GM19438 (cell line): ENCODE results near the gene PHRF1.
"Not testable (repeated sequence)": the region's sequence is repeated elsewhere in the genome, so short reads cannot be mapped to it uniquely, and the experiment has no call there.

Experiments used
- ATAC-seq: cut with Tn5 transposase; IDR thresholded peaks from one replicate; pipeline ENCODE4 v1.9.1; 2021; ENCODE audit warnings: low read depth; ENCODE audit not compliant: unreplicated experiment

The PHRF1 gene

DNA sequence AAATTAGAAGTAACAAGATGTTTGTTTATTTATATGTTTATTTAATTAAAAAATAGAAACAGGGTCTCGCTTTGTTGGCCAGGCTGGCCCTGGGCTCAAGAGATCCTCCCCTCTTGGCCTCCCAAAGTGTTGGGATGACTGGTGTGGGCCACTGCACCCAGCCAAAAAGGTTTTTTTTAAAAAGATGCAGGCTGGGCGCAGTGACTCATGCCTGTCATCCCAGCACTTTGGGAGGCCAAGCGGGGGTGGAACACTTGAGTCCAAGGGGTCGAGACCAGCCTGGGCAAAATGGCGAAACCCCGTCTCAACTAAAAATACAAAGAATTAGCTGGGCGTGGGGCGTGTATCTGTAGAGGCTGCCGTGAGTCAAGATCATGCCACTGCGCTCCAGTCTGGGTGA, 74.2 kb downstream of the PHRF1 start:
- no peak for ATAC-seq

DNA sequence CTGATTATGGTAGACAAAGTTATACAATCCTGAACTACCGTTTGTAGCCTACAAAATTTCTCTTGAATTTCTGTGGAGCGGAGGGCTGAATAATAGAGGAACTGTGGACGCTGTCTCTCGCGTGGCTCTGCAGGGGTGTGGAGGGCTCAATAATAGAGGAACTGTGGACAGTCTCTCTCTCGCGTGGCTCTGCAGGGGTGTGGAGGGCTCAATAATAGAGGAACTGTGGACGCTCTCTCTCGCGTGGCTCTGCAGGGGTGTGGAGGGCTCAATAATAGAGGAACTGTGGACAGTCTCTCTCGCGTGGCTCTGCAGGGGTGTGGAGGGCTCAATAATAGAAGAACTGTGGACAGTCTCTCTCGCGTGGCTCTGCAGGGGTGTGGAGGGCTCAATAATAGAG, 76.9 kb downstream of the PHRF1 start:
- ATAC-seq: not testable (repeated sequence)

DNA sequence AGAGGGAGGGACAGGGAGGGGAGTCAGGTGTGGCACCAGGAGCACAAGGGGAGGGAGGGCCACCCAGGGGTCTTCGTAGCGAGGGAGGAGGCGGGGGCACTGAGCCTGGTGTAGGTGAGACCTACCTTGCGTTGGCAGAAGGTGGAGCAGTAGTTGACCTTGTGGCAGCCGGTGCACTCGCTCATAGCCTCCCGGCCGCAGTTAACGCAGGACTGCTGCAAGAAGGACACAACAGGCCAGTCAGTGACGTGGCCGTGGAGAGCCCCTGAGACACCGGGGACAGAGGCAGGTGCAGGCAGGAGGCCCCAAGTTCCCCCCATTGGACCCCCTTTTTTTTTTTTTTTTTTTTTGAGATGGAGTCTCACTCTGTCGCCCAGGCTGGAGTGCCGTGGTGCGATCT, 77.6 kb downstream of the PHRF1 start:
- no peak for ATAC-seq

DNA sequence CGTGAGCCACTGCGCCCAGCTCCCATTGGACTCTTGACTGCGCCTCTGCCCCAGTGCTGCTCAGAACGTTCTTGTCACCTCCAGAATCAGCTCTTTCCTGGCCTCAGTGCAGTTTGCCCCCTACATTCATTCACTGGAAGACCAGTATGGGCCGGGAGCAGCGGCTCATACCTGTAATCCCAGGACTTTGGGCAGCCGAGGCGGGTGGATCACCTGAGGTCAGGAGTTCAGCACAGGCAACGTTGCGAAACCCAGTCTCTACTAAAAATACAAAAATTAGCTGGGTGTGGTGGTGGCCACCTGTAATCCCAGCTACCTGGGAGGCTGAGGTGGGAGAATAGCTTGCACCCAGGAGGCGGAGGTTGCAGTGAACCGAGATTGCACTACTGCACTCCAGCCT, 78.2 kb downstream of the PHRF1 start:
- not testable (repeated sequence) for ATAC-seq

DNA sequence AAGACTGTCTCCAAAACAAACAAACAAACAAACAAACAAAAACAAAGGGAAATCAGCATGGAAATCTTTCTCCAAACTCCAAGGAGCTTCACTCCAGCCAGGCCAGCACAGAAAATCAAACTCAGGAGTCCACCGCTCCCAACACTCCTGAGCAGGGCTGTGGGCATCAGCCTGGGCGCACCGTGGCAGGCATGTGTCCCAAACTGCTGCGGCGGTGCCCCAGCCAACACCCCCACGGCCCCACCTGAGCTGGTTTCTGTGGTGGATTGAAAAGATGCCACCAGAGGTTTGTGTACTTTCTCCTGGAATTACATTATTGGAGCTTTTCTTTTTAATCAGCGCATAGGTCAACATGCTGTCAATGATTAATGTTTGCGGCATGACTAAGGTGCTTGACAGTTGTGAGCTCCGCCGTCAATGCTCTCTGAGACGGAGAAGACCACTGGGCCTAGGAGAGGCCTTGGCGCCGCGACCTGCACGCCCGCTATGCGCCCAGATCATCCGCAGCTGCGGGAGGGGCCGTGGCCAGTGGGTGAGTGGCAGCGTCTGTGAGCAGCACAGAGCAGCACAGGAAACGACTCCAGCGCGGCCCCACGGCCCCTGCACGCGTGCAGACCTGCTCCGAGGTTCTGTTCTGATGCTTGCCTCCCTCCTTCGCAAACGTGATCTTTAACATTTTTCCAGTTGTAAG, 78.9 kb downstream of the PHRF1 start:
- ATAC-seq: no peak

DNA sequence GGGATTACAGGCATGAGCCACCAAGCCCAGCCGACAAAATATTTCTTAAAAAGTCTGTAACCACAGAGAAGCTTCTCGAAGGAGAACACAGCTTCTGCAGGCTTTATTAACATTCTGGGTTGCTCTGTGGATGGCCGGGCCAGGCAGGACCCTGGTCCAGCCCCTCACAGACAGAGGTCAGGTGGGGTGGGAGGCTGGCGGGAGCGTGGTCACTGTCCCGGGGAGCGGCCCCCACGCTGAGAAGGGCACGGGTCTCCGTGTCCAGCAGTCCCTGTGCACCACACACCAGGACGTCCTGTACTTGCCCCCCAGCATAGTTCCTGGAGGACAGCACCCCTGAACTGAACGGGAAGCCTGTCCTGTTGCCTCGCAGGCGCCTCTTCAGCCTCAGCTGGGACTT, 80.2 kb downstream of the PHRF1 start:
- ATAC-seq: no peak

DNA sequence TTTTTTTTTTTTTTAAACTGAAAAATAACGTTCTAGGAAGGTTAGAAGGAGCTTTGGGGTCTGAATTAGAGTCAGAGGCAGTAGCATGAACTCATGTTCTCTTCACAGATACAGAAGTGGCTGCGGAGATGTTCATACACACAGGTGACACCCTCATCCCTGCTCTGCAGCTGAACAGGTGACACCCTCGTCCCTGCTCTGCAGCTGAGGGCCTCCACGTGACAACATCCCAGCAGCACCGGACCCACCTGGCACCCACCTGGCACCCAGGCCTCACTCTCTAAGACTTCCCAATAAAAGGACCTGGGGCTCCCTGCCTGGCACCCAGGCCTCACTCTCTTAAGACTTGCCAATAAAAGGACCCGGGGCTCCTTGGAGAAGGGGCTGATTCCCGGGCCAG, 80.6 kb downstream of the PHRF1 start:
- ATAC-seq: no peak

DNA sequence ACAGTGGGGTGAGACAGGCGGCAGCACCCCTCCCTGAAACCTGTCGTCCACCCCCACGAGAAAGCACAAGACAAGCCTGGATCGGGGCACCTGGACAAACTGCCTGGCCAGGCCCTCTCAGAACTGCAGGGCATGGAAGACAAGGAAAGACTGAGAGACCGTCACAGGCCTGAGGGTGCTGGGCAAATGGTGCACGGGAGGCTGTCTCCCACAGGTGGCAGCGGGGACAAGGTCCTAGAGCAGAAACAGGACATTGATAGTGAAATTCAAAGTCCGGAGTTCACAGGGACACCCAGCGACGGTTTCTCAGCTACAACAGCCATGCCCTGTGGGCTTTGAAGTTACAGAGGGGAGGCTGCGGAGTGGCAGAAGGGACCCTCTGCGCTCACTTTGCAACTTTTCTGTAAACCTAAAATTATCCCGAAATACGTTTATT, 81.4 kb downstream of the PHRF1 start:
- no peak for ATAC-seq

DNA sequence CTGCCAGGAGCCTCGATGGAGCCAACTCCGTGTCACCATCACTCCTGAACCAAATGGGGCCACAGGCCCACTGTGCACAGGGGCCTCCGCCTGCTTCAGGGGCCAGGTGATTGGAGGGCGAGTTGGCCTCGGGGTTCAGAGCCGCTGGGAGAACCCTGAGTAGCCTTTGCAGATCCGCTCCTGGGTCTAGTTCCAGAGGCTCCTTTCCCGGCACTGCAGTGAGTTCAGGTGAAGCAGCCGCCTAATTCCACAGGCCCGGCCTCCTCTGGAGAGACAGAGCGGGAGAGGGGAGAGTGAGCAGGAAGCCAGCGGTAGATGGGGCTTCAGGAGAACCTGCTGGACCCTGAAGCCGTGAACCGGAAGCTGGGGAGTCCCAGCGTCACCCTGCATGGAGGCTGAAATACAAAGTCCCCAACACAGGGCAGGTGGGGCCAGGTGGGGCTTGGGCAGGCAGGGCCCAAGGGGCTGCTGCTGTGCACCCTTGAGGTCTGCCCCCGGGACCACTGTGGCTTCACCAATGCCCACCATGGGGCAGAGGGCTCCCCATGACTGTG, 83.3 kb downstream of the PHRF1 start:
- no peak for ATAC-seq

DNA sequence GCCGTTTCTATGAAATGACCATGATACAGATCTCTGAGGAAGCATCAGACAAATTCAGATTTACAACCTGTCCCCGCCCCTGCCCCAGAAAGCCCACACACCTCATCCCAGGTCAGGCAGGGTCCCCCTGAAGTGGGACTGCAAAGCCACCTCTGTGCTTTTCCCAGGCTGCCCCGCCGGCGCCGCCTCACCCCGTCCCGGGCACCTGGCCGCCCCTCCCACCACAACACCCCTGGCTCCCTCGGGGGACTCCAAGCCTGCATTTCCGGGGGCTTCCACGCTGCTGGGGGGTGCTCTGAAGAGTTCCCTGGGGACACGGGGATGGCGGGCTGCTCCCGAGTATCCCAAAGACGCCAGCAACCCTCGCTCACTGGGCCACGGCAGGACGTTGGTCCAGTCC, 84.0 kb downstream of the PHRF1 start:
- ATAC-seq: no peak

DNA sequence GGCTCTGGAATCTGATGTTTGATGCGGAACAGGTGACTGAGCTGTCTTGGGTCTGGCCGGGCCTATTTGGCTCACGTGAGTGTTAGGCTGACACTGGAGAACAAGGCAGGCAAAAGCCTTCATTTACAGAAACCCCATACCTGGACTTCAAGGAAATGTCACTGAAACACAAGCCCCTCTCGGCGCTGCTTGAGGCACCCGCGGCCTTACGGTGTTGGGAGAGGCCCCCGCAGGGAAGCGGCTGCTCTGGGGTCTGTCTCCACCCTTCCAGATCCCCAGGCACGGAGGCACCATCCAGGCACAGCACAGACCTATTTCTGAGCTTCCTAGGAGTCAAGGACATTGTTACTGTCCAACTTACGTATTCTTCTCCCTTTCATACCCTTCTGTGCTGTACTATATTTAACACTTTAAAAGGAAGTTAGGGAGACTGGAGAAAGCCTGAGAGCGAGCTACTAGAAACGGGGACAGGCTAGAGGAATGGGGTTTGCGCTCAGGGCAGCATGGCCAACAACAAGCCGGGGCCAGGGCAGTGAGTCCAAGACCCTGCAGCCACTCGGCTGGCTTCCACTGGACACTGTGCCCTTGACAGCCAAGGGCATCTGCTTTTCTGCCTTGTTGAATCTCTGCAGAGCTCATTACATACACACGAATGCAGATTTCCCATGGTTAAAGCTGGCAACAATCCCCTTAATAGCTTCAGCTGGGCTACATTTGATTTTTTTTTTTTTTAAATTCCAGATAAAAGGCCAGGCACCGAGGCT, 84.6 kb downstream of the PHRF1 start:
- no peak for ATAC-seq
